HEK293 (cell line): ENCODE measurements around the gene EIF2B2.

ENCODE experiments used
- CTCF ChIA-PET: fragments of 350-600 bp; formaldehyde crosslinking; extraction: SDS; loops from one replicate; lab custom pipeline; 2021; ENCODE audit warnings: antibody characterized with exemption; lab: Yijun Ruan, JAX
- POLR2A ChIA-PET: fragments of 300-600 bp; formaldehyde crosslinking; extraction: SDS; loops from one replicate; lab custom pipeline; 2020; ENCODE audit warnings: antibody characterized with exemption, inconsistent platforms; lab: Yijun Ruan, JAX
- H3K27ac ChIP-seq: fragments of 200-500 bp; sonication (Bioruptor generic); 2 replicates; pipeline ENCODE4 v1.5.1; 2014; ENCODE audit warnings: low read depth, low read length, control low read depth, inconsistent platforms; ENCODE audit errors: extremely low read depth
- H3K36me3 ChIP-seq, 2 experiments: fragments of 200-500 bp in 1 of 2; sonication (Bioruptor generic) in 1 of 2; 1 replicate in 1 of 2; 2 replicates in 1 of 2; pipeline ENCODE4 v1.5.1; 2014 to 2017; ENCODE audit warnings: inconsistent platforms in 2 of 2, low read length in 2 of 2; ENCODE audit not compliant: control insufficient read depth in 2 of 2, insufficient read depth in 1 of 2
- H3K4me1 ChIP-seq: fragments of 200-500 bp; sonication (Bioruptor generic); 2 replicates; pipeline ENCODE4 v1.5.1; 2014; ENCODE audit warnings: mild to moderate bottlenecking, low read length, inconsistent platforms; ENCODE audit not compliant: control insufficient read depth, insufficient read depth
- H3K4me3 ChIP-seq: 2 replicates; pipeline ENCODE4 v1.5.1; 2011; ENCODE audit warnings: low read depth, mild to moderate bottlenecking, control low read depth, low read length, moderate library complexity
- H3K9me3 ChIP-seq: fragments of 200-500 bp; sonication (Bioruptor generic); 2 replicates; pipeline ENCODE4 v1.5.1; 2014; ENCODE audit warnings: low read depth, low read length, inconsistent platforms; ENCODE audit not compliant: control insufficient read depth, insufficient read depth
- INSM2 ChIP-seq: fragments of 450-650 bp; formaldehyde crosslinking; IDR thresholded peaks from 2 replicates; pipeline ENCODE4 v1.5.1; 2016; ENCODE audit warnings: missing biosample characterization, missing genetic modification characterization
- KLF17 ChIP-seq: fragments of 450-650 bp; formaldehyde crosslinking; IDR thresholded peaks from 2 replicates; pipeline ENCODE4 v1.5.1; 2016; ENCODE audit warnings: missing biosample characterization, missing genetic modification characterization
- KLF7 ChIP-seq: fragments of 450-650 bp; formaldehyde crosslinking; IDR thresholded peaks from 2 replicates; pipeline ENCODE4 v1.5.1; 2016; ENCODE audit warnings: missing biosample characterization, missing genetic modification characterization, borderline replicate concordance
- OSR2 ChIP-seq: fragments of 450-650 bp; formaldehyde crosslinking; IDR thresholded peaks from 2 replicates; pipeline ENCODE4 v1.5.1; 2016; ENCODE audit warnings: missing biosample characterization, missing genetic modification characterization
- SALL2 ChIP-seq: fragments of 450-650 bp; formaldehyde crosslinking; IDR thresholded peaks from 2 replicates; pipeline ENCODE4 v1.5.0; 2017; ENCODE audit warnings: missing biosample characterization, mild to moderate bottlenecking, missing genetic modification characterization, borderline replicate concordance
- WT1 ChIP-seq: fragments of 450-650 bp; formaldehyde crosslinking; IDR thresholded peaks from 2 replicates; pipeline ENCODE4 v1.5.1; 2016; ENCODE audit warnings: missing biosample characterization, missing genetic modification characterization
- ZBTB11 ChIP-seq: fragments of 450-650 bp; formaldehyde crosslinking; conservative IDR thresholded peaks from 2 replicates; pipeline ENCODE4 v1.5.1; 2016; ENCODE audit warnings: low read depth, missing biosample characterization, missing genetic modification characterization
- ZBTB21 ChIP-seq: fragments of 450-650 bp; formaldehyde crosslinking; IDR thresholded peaks from 2 replicates; pipeline ENCODE4 v1.5.1; 2017; ENCODE audit warnings: missing biosample characterization, missing genetic modification characterization
- ZBTB48 ChIP-seq: fragments of 450-650 bp; formaldehyde crosslinking; IDR thresholded peaks from 2 replicates; pipeline ENCODE4 v1.5.1; 2016; ENCODE audit warnings: missing biosample characterization, missing genetic modification characterization
- ZFP41 ChIP-seq: fragments of 450-650 bp; formaldehyde crosslinking; IDR thresholded peaks from 2 replicates; pipeline ENCODE4 v1.5.1; 2016; ENCODE audit warnings: missing biosample characterization, missing genetic modification characterization, borderline replicate concordance
- ZFP69B ChIP-seq: fragments of 450-650 bp; formaldehyde crosslinking; IDR thresholded peaks from 2 replicates; pipeline ENCODE4 v1.5.1; 2016; ENCODE audit warnings: missing biosample characterization, missing genetic modification characterization
- ZNF10 ChIP-seq: fragments of 450-650 bp; formaldehyde crosslinking; IDR thresholded peaks from 2 replicates; pipeline ENCODE4 v1.5.1; 2017; ENCODE audit warnings: missing biosample characterization, missing genetic modification characterization
- ZNF146 ChIP-seq: fragments of 450-650 bp; formaldehyde crosslinking; IDR thresholded peaks from 2 replicates; pipeline ENCODE4 v1.5.1; 2016; ENCODE audit warnings: missing biosample characterization, missing genetic modification characterization
- ZNF169 ChIP-seq: fragments of 450-650 bp; formaldehyde crosslinking; IDR thresholded peaks from 2 replicates; pipeline ENCODE4 v1.5.1; 2016; ENCODE audit warnings: missing biosample characterization, missing genetic modification characterization
- ZNF248 ChIP-seq: fragments of 450-650 bp; formaldehyde crosslinking; IDR thresholded peaks from 2 replicates; pipeline ENCODE4 v1.5.1; 2017; ENCODE audit warnings: missing biosample characterization, missing genetic modification characterization
- ZNF274 ChIP-seq, 2 experiments: fragments of 200-500 bp in 1 of 2; fragments of 450-650 bp in 1 of 2; sonication (Bioruptor generic) in 1 of 2; formaldehyde crosslinking in 1 of 2; IDR thresholded peaks; 2 replicates each; pipeline versions ENCODE4 v1.5.1 to v1.6.1; 2014 to 2016; ENCODE audit warnings: borderline replicate concordance in 1 of 2, inconsistent platforms in 1 of 2, low read length in 1 of 2, missing biosample characterization in 1 of 2, missing genetic modification characterization in 1 of 2
- ZNF48 ChIP-seq: fragments of 450-650 bp; formaldehyde crosslinking; IDR thresholded peaks from 2 replicates; pipeline ENCODE4 v1.5.1; 2016; ENCODE audit warnings: missing biosample characterization, missing genetic modification characterization
- ZNF488 ChIP-seq: fragments of 450-650 bp; formaldehyde crosslinking; IDR thresholded peaks from 2 replicates; pipeline ENCODE4 v1.5.1; 2016; ENCODE audit warnings: missing biosample characterization, missing genetic modification characterization
- ZNF510 ChIP-seq: fragments of 450-650 bp; formaldehyde crosslinking; IDR thresholded peaks from 2 replicates; pipeline ENCODE4 v1.5.1; 2018; ENCODE audit warnings: mild to moderate bottlenecking, missing genetic modification characterization, missing biosample characterization; ENCODE audit not compliant: insufficient replicate concordance
- ZNF629 ChIP-seq: fragments of 450-650 bp; formaldehyde crosslinking; IDR thresholded peaks from 2 replicates; pipeline ENCODE4 v1.5.1; 2017; ENCODE audit warnings: missing biosample characterization, missing genetic modification characterization
- ZNF645 ChIP-seq: fragments of 450-650 bp; formaldehyde crosslinking; IDR thresholded peaks from 2 replicates; pipeline ENCODE4; 2016; ENCODE audit warnings: missing biosample characterization, missing genetic modification characterization
- ZNF776 ChIP-seq: fragments of 450-650 bp; formaldehyde crosslinking; IDR thresholded peaks from 2 replicates; pipeline ENCODE4 v1.5.0; 2017; ENCODE audit warnings: missing biosample characterization, missing genetic modification characterization, borderline replicate concordance
- ZNF792 ChIP-seq: fragments of 450-650 bp; formaldehyde crosslinking; IDR thresholded peaks from 2 replicates; pipeline ENCODE4 v1.5.1; 2016; ENCODE audit warnings: missing biosample characterization, missing genetic modification characterization
- ZNF837 ChIP-seq: fragments of 450-650 bp; formaldehyde crosslinking; IDR thresholded peaks from 2 replicates; pipeline ENCODE4 v1.5.1; 2016; ENCODE audit warnings: missing biosample characterization, missing genetic modification characterization
- ZSCAN18 ChIP-seq: fragments of 450-650 bp; formaldehyde crosslinking; IDR thresholded peaks from 2 replicates; pipeline ENCODE4 v1.5.1; 2016; ENCODE audit warnings: missing biosample characterization, missing genetic modification characterization

EIF2B2 gene

GRCh38 chr14:75054421-75054820, 51.7 kb downstream of the EIF2B2 start:
- no peak for TF ChIP-seq ZFP69B (tag by site-specific recombination)
- no peak for TF ChIP-seq ZBTB48 (tag by site-specific recombination)
- TF ChIP-seq ZBTB21 (tag by site-specific recombination), result no peak
- no peak for TF ChIP-seq INSM2 (tag by site-specific recombination)
- no peak for TF ChIP-seq OSR2 (tag by site-specific recombination)
- no peak for TF ChIP-seq ZFP41
- TF ChIP-seq ZNF488 (tag by site-specific recombination), result no peak
- no peak for TF ChIP-seq KLF17 (tag by site-specific recombination)
- TF ChIP-seq ZNF48 (tag by site-specific recombination), result no peak
- TF ChIP-seq ZBTB11 (tag by site-specific recombination), result no peak
- TF ChIP-seq ZNF248 (tag by site-specific recombination), result no peak
- no peak for TF ChIP-seq ZNF274 (IDR thresholded peaks at IDR 0.05; ENCODE audit: low read length)
- TF ChIP-seq ZNF274 (tag by site-specific recombination; IDR thresholded peaks at IDR 0.05; ENCODE audit: borderline replicate concordance), result no peak
- TF ChIP-seq ZSCAN18 (tag by site-specific recombination), result no peak
- no peak for TF ChIP-seq ZNF776 (tag by site-specific recombination)
- TF ChIP-seq ZNF10 (tag by site-specific recombination), result no peak
- no peak for TF ChIP-seq ZNF169 (tag by site-specific recombination)
- H3K27ac ChIP-seq, result no peak overlapping the region
- peaks cover 0 to 10% of the 10 kb centered on the region in 2 experiments; a peak in 2 of 3 replicates for H3K36me3 ChIP-seq
- no peaks in the 10 kb centered on the region for H3K9me3 ChIP-seq
- H3K4me3 ChIP-seq, result no peak overlapping the region
- CTCF ChIA-PET, result no interaction called here
- no peaks in the 10 kb centered on the region for H3K4me1 ChIP-seq
- POLR2A ChIA-PET, result interaction anchor here (0.7 kb wide), 1 partner anchor 31 kb away, joined by 3 read pairs; no protein-coding TSS in a partner anchor

GRCh38 chr14:75059642-75060041, 56.9 kb downstream of the EIF2B2 start:
- no peak overlapping the region for H3K27ac ChIP-seq
- ChIA-PET POLR2A (no interaction called here), CTCF (no interaction called here)
- H3K36me3 ChIP-seq, result peaks cover 15% of the 10 kb centered on the region in 2 experiments
- H3K4me1 ChIP-seq, result no peaks in the 10 kb centered on the region
- no peak overlapping the region for H3K4me3 ChIP-seq
- no peaks in the 10 kb centered on the region for H3K9me3 ChIP-seq
- TF ChIP-seq ZNF645 (tag by site-specific recombination) (no peak), ZNF837 (tag by site-specific recombination) (no peak), SALL2 (no peak), ZNF792 (tag by site-specific recombination) (no peak), ZNF629 (tag by site-specific recombination) (no peak), KLF7 (tag by site-specific recombination) (no peak), ZNF146 (tag by site-specific recombination) (no peak), ZNF510 (tag by site-specific recombination) (no peak), WT1 (tag by site-specific recombination) (no peak)
